ENCODE results near the gene SYNE2. TPM values are rescaled to one million over a fixed set of nuclear protein-coding genes. Genes with fewer than 3 reads are reported as not detected.

Gene SYNE2
- total and polyA plus RNA-seq, 2 of the 8 experiments (the other 6 are each of a cell fraction or from before 2014, with no cell fraction given): 32.6 to 46.1 TPM

DNA sequence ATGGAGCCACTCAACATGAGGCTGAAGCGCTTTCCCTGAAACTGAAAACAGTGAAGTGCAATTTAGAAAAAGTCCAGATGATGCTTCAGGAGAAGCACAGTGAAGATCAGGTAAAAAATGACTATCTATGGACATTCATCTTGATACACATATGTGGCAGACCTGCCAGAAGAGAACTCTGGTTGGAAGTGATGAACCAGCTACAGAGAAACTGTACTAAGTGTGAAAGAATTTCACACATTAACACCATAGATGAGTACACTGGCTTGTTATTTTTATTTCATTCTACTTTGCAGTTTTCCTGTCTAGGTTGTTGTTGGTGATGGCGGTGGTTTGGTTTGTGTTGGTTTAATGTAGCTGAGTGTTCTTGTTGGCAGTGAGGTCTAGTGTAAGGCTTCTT lies 266.7 kb downstream of the SYNE2 start:
- Histone ChIP-seq H2AFZ (ENCODE audit: low read length) (no peak overlapping the region), H2BK20ac (ENCODE audit: low read length) (no peak overlapping the region), H3K27me3 (replicated peaks in 1 of 4; ENCODE audit: control insufficient read depth in 3 of 4, extremely low read depth in 1 of 4, insufficient read depth in 3 of 4, low read length in 3 of 4) (no peaks in the 10 kb centered on the region), H4K5ac (ENCODE audit: insufficient read length, low read depth, low read length) (no peak overlapping the region), H4K91ac (replicated peaks; ENCODE audit: insufficient read length, low read length) (no peak overlapping the region), H3K18ac (ENCODE audit: extremely low read depth, low read length) (no peak overlapping the region), H2AK5ac (ENCODE audit: low read depth, low read length) (no peak overlapping the region), H3K4me1 (replicated peaks in 1 of 4; ENCODE audit: control insufficient read depth in 3 of 4, insufficient read depth in 4 of 4, low read length in 3 of 4) (no peaks in the 10 kb centered on the region), H3K27ac (ENCODE audit: low read depth, low read length) (no peak overlapping the region), H2BK120ac (replicated peaks; ENCODE audit: low read depth, low read length) (no peak overlapping the region), H3K9me3 (ENCODE audit: insufficient read depth in 2 of 2, low read depth in 1 of 2, low read length in 1 of 2) (no peaks in the 10 kb centered on the region), H3K79me1 (ENCODE audit: low read depth, low read length) (no peaks in the 10 kb centered on the region), H3K14ac (ENCODE audit: insufficient read length) (no peak overlapping the region), H3K4me2 (ENCODE audit: insufficient read depth in 1 of 2, low read depth in 2 of 2, low read length in 2 of 2) (no peak overlapping the region), H2BK15ac (ENCODE audit: low read length) (no peak overlapping the region), H3K23ac (ENCODE audit: insufficient read length) (no peak overlapping the region), H3K79me2 (ENCODE audit: control insufficient read depth in 1 of 2, insufficient read depth in 2 of 2, low read length in 2 of 2) (no peaks in the 10 kb centered on the region), H3K23me2 (ENCODE audit: low read depth, low read length) (no peaks in the 10 kb centered on the region), H3K9ac (replicated peaks in 1 of 4; ENCODE audit: extremely low read depth in 1 of 4, low read depth in 3 of 4, low read length in 3 of 4) (no peak overlapping the region), H3K4ac (replicated peaks; ENCODE audit: insufficient read length, low read depth, low read length) (no peak overlapping the region), H4K8ac (ENCODE audit: extremely low read depth, insufficient read depth, low read length) (no peak overlapping the region), H2BK12ac (ENCODE audit: low read depth, low read length) (no peak overlapping the region), H3K4me3 (ENCODE audit: extremely low read depth in 1 of 4, insufficient read depth in 2 of 4, low read depth in 3 of 4, low read length in 4 of 4) (no peak overlapping the region), H3K56ac (replicated peaks; ENCODE audit: insufficient read length, low read depth, low read length) (no peak overlapping the region), H3K36me3 (ENCODE audit: control insufficient read depth in 2 of 4, insufficient read depth in 4 of 4, low read length in 3 of 4) (peaks cover 0 to 23% (median 10%) of the 10 kb centered on the region in 4 experiments; a peak in 5 of 8 replicates), H4K20me1 (replicated peaks in 1 of 2; ENCODE audit: control insufficient read depth in 1 of 2, insufficient read depth in 2 of 2, low read length in 2 of 2) (no peaks in the 10 kb centered on the region), H2BK5ac (ENCODE audit: low read depth, low read length) (no peak overlapping the region)
- 95% methylated on average over 2 of the region's 2 CpGs; no CpG with 5 or more reads in 1 of the 2 experiments for WGBS, 2 experiments (ENCODE audit: extremely low coverage in 1 of 2, insufficient coverage in 1 of 2, insufficient read length in 1 of 2, insufficient replicate concordance in 2 of 2, low coverage in 1 of 2, low lambda C conversion rate in 2 of 2, missing lambda C conversion rate in 1 of 2)
- CTCF ChIA-PET (ENCODE audit: partially characterized antibody): no interaction called here
- TF ChIP-seq KDM5A (IDR thresholded peaks at IDR 0.05; ENCODE audit: low read length): no peak
- TF ChIP-seq SAP30 (IDR thresholded peaks at IDR 0.05; ENCODE audit: insufficient read depth, insufficient replicate concordance, low read length): no peak
- TF ChIP-seq CHD1 (IDR thresholded peaks at IDR 0.05; ENCODE audit: low read depth, low read length): no peak
- POLR2A ChIA-PET (ENCODE audit: partially characterized antibody): no interaction called here
- no peak for DNase-seq (ENCODE audit: low read depth in 1 of 2, low spot score in 2 of 2)
- no peak for FAIRE-seq

Data from H1 (cell line).